ENCODE measurements around the gene HAGHL. TPM values are rescaled to one million over a fixed set of nuclear protein-coding genes. Genes with fewer than 3 reads are reported as not detected.

HAGHL gene
- total RNA-seq, 1 experiment from 2014 or later, result 74.8 TPM

DNA sequence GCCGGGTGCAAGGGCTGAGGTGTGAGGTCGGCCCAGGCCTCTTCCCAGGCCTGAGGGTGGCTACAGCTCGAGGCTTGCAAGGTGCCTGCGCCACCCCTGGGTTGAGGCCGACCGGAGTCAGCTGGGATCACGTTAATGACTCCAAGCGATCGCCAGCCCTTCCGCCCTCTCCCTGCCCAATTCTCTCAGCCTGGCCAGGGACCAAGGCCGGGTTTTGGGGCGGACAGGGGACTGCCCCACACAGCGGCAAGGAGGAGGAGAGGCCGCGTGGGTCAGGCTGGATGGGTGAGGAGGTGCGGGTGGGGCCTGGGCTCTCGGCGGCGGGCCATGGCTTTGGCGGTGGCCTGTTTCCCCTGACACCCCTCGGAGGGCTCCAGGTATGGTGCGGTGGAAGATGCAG, 33.5 kb upstream of the HAGHL start:
- intact Hi-C loops (cut with micrococcal nuclease), result no loop called here
- H3K27me3 ChIP-seq (ENCODE audit: insufficient read depth, low read length), result no peaks in the 10 kb centered on the region
- POLR2A ChIA-PET, result no interaction called here
- no peak overlapping the region for H2AFZ ChIP-seq (ENCODE audit: low read depth, low read length, poor library complexity, severe bottlenecking)
- H4K20me1 ChIP-seq (ENCODE audit: insufficient read depth), result no peaks in the 10 kb centered on the region
- H3K36me3 ChIP-seq (ENCODE audit: control insufficient read depth in 1 of 2, insufficient read depth in 2 of 2, low read length in 2 of 2), result no peaks in the 10 kb centered on the region
- no peak overlapping the region for H3K4me2 ChIP-seq (ENCODE audit: low read length)
- TF ChIP-seq SRF (IDR thresholded peaks at IDR 0.05; ENCODE audit: low read depth) (no peak), ZBTB33 (IDR thresholded peaks at IDR 0.05; ENCODE audit: extremely low read depth, insufficient replicate concordance, low read length) (no peak), EZH2phosphoT487 (IDR thresholded peaks at IDR 0.05; ENCODE audit: borderline replicate concordance) (no peak), SP1 (IDR thresholded peaks at IDR 0.05; ENCODE audit: low read depth) (no peak), CEBPB (IDR thresholded peaks at IDR 0.05; ENCODE audit: low read depth) (no peak), FOSL1 (IDR thresholded peaks at IDR 0.05; ENCODE audit: low read depth) (no peak), YY1 (IDR thresholded peaks at IDR 0.05; ENCODE audit: extremely low read depth, insufficient replicate concordance, low read depth, low read length) (no peak), EGR1 (IDR thresholded peaks at IDR 0.05; ENCODE audit: low read depth) (no peak), TCF7L2 (IDR thresholded peaks at IDR 0.05; ENCODE audit: borderline replicate concordance, extremely low read depth, insufficient read depth, insufficient read length) (no peak), JUND (IDR thresholded peaks at IDR 0.05) (no peak), SIN3A (IDR thresholded peaks at IDR 0.05; ENCODE audit: low read depth) (no peak), EZH2 (IDR thresholded peaks at IDR 0.05) (no peak), ELF1 (IDR thresholded peaks at IDR 0.05; ENCODE audit: borderline replicate concordance, low read depth) (no peak), POLR2AphosphoS5 (IDR thresholded peaks at IDR 0.05; ENCODE audit: low read depth, low read length) (no peak), CBX3 (IDR thresholded peaks at IDR 0.05; ENCODE audit: low read depth) (no peak), ZNF274 (IDR thresholded peaks at IDR 0.05; ENCODE audit: low read depth, low read length) (no peak)
- TF ChIP-seq, protein P1, sequence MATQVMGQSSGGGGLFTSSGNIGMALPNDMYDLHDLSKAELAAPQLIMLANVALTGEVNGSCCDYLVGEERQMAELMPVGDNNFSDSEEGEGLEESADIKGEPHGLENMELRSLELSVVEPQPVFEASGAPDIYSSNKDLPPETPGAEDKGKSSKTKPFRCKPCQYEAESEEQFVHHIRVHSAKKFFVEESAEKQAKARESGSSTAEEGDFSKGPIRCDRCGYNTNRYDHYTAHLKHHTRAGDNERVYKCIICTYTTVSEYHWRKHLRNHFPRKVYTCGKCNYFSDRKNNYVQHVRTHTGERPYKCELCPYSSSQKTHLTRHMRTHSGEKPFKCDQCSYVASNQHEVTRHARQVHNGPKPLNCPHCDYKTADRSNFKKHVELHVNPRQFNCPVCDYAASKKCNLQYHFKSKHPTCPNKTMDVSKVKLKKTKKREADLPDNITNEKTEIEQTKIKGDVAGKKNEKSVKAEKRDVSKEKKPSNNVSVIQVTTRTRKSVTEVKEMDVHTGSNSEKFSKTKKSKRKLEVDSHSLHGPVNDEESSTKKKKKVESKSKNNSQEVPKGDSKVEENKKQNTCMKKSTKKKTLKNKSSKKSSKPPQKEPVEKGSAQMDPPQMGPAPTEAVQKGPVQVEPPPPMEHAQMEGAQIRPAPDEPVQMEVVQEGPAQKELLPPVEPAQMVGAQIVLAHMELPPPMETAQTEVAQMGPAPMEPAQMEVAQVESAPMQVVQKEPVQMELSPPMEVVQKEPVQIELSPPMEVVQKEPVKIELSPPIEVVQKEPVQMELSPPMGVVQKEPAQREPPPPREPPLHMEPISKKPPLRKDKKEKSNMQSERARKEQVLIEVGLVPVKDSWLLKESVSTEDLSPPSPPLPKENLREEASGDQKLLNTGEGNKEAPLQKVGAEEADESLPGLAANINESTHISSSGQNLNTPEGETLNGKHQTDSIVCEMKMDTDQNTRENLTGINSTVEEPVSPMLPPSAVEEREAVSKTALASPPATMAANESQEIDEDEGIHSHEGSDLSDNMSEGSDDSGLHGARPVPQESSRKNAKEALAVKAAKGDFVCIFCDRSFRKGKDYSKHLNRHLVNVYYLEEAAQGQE (IDR thresholded peaks at IDR 0.05; ENCODE audit: low read depth), result no peak
- no peak overlapping the region for H3K9ac ChIP-seq (ENCODE audit: low read length)
- no TSS peak for BruUV-seq (replicated peaks)
- CTCF ChIA-PET, result no interaction called here
- H3K4me3 ChIP-seq (replicated peaks in 1 of 2; ENCODE audit: low read depth in 1 of 2, low read length in 2 of 2), result no peak overlapping the region
- H3K27ac ChIP-seq (ENCODE audit: low read depth, low read length), result no peak overlapping the region
- RAD21 ChIA-PET (ENCODE audit: low non-redundant PET in 1 of 2, low total read pairs in 2 of 2, uncharacterized antibody in 2 of 2, unreplicated experiment in 2 of 2), result no interaction called here
- ATAC-seq (no peak), DNase-seq (ENCODE audit: low read depth, low spot score) (no peak)
- peaks cover 18 to 46% of the 10 kb centered on the region in 2 experiments for H3K4me1 ChIP-seq (ENCODE audit: control insufficient read depth in 1 of 2, insufficient read depth in 2 of 2, low read length in 2 of 2)
- peaks cover 13% of the 10 kb centered on the region; the same call in 1 of the 2 replicates for H3K79me2 ChIP-seq (ENCODE audit: insufficient read depth, low read length)
- H3K9me3 ChIP-seq (ENCODE audit: control insufficient read depth in 1 of 2, insufficient read depth in 1 of 2, low read depth in 1 of 2, low read length in 2 of 2), result no peaks in the 10 kb centered on the region
- H3K9me2 ChIP-seq (ENCODE audit: insufficient read depth), result no peaks in the 10 kb centered on the region
